NCI-H1092 (cell line): ENCODE data around the gene SP100.

ENCODE experiments used
- DNase-seq: peaks from one replicate; lab custom pipeline; 2025; lab: John Stamatoyannopoulos, UW

The SP100 gene

DNA sequence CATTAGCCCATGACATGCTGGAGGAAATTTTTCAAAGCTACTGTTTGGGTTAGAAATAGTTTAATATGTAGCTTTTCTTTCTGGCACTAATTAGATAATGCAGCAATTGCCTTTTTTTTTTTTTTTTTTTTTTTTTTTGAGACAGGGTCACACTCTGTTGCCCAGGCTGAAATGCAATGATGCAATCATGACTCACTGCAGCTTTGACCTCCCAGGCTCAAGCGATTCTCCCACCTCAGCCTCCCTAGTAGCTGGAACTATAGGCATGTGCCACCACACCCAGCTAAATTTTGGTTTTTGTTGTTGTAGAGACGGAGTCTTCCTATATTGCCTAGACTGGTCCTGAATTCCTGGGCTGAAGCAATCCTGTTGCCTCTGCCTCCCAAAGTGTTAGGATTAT is 136.2 kb downstream of the SP100 start:
- DNase-seq, result no peak

- no peak for DNase-seq
Observed at GRCh38 chr2:230557065-230557464, 141.1 kb downstream of the SP100 start.

GRCh38 chr2:230564805-230565779 is 149.1 kb downstream of the SP100 start:
- DNase-seq, result no peak

DNA sequence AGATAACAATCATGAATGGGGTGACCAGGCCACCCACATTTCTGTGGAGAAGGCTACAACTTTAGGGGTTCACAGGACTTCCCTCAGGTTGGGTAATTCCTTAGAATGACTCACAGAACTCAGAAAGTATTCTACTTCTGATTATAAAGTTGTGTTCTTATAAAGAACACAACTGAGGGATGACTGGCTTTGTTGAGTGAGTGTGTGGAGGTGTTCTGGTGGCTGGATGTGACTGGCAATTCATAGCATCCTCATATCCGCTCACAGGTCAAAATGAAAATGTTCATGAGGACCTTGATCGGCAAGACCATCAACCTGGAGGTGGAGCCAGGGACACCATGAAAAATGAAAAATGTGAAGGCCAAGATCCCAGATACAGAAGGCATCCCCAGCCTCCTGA is 153.3 kb downstream of the SP100 start:
- no peak for DNase-seq

DNA sequence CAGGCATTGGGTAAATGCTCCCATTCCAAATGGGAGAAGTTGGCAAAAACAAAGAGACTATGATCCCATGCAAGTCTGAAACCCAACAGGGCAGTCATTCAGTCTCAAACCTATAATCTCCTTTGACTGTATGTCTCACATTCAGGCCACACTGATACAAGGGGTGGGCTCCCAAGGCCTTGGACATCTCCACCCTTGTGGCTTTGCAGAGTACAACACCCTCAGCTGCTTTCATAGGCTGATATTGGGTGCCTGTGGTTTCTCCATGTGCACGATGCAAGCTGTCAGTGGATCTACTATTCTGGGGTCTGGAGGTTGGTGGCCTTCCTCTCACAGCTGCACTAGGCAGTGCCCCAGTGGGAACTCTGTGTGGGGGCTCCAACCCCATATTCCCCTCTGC is 155.0 kb downstream of the SP100 start:
- DNase-seq, result no peak

- DNase-seq, result no peak
Observed at GRCh38 chr2:230575642-230576324, 159.8 kb downstream of the SP100 start.

- DNase-seq, result no peak
Observed at GRCh38 chr2:230577114-230577513, 161.1 kb downstream of the SP100 start.

DNA sequence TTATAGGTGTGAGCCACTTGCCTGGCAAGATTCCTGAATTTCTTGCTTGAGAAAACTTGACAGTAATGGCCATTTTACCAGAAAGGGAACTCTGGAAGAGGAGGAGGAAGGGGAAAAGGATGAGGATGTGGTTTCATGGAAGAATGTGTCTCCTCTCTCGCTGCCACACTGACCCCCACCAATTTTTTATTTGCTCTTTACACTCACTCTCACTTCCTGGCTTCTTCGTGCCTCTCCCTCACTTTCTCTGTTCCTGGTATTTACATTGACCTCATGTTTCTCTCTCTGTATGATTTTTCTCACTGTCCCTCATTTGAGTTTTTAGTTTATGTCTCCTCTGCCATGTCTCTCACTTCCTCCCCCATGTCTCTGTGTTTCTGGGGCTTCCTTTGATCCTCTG is 162.1 kb downstream of the SP100 start:
- DNase-seq, result no peak

- DNase-seq, result no peak
Observed at GRCh38 chr2:230582851-230583283, 166.9 kb downstream of the SP100 start.

- DNase-seq, result no peak
Observed at GRCh38 chr2:230583581-230583980, 167.6 kb downstream of the SP100 start.

DNA sequence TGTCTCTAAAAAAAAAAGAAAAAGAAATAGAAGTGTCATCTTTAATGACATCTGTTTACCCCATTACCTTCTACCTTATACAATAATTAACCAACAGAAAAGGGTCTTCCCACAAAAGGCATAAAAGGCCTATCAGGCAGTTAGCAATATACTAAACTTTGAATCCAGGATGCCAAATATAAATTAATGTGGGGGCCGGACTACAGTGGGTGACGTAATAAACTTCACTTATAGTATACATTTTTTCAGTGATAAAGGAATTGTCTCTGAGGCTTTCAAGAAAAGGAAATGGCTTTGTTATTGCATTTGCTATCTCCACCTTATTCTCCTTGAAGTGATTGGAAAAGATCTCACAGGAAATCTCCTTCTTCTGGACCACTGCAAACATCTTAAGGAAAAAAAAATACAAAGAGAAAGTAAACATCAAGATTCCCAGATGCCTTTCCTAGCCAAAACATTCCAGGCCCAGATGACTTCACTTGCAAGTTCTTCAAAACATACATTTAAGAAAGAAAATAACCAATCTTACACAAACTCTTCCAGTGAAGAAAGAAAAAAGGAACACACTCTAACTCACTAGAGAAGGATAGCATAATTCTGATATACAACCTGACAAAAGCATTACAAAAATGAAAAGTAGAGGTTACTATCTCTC is 170.5 kb downstream of the SP100 start:
- DNase-seq, result no peak

DNA sequence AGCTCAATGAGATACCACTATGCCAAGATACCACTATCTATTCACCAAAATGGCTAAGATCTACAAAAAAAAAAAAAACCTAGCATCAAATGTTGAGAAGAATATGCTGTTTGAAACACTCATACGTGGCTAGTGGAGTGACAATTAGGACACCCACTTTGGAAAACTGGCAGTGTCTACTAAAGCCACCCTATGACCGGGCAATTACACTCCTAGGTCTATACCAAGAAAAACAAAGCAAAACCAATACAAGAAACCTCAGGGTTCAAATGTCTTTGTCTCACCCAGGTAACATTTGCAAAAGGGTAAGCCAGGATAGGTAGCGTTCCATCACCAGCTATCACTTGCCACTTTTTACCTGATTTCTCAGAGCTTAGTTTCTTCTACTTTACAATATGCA is 173.0 kb downstream of the SP100 start:
- DNase-seq, result no peak

GRCh38 chr2:230589497-230590015 is 173.6 kb downstream of the SP100 start:
- no peak for DNase-seq

DNA sequence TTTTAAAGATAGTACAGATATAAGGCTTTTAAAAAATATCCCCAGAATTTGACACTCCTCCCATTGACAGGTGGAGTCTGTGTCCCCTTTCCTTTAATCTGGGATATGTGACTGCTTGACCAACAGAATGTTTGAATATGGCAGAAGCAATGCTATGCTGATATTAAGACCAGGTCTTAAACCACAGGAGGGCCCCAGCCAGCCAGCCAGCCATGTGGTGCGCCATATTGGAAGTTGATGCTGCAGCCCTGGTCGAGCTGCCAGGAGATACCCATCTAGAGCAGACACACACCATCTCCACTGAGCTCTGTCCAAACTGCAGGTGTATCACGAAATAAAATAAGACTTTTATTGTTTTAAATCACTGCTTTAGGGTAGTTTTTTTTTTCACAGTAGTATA is 174.3 kb downstream of the SP100 start:
- DNase-seq, result no peak

- DNase-seq, result no peak
Observed at GRCh38 chr2:230591850-230592249, 175.8 kb downstream of the SP100 start.

GRCh38 chr2:230592775-230593174 is 176.8 kb downstream of the SP100 start:
- no peak for DNase-seq
